Esophagus (tissue), 2 donors: ENCODE measurements around the gene NT5C1A. TPM values are rescaled to one million over a fixed set of nuclear protein-coding genes. Genes with fewer than 3 reads are reported as not detected.

Experiments
- H3K27ac ChIP-seq, 2 donors: one replicate each; pipeline ENCODE4 v1.5.1; 2013; ENCODE audit warnings: low read depth in 2 of 2, mild to moderate bottlenecking in 2 of 2, inconsistent platforms in 1 of 2, low read length in 1 of 2, moderate library complexity in 1 of 2
- H3K27me3 ChIP-seq, 2 donors: one replicate each; pipeline ENCODE4 v1.6.1; 2013; ENCODE audit warnings: low read length in 2 of 2, control low read depth in 1 of 2, mild to moderate bottlenecking in 1 of 2; ENCODE audit not compliant: insufficient read depth in 2 of 2, control insufficient read depth in 1 of 2
- H3K36me3 ChIP-seq, 2 donors: one replicate each; pipeline ENCODE4 v1.6.1; 2013; ENCODE audit warnings: low read length in 1 of 2; ENCODE audit not compliant: control insufficient read depth in 2 of 2, insufficient read depth in 2 of 2
- H3K4me1 ChIP-seq, 2 donors: one replicate each; pipeline ENCODE4 v1.6.1; 2013; ENCODE audit warnings: low read length in 1 of 2; ENCODE audit not compliant: control insufficient read depth in 2 of 2, insufficient read depth in 2 of 2
- H3K4me3 ChIP-seq, 2 donors: one replicate each; pipeline ENCODE4 v1.5.1; 2013; ENCODE audit warnings: low read length in 2 of 2, mild to moderate bottlenecking in 2 of 2, low read depth in 1 of 2, moderate library complexity in 1 of 2
- H3K9me3 ChIP-seq, 2 donors: one replicate each; pipeline ENCODE4 v1.6.1; 2013; ENCODE audit warnings: mild to moderate bottlenecking in 2 of 2, low read depth in 1 of 2, low read length in 1 of 2, moderate library complexity in 1 of 2; ENCODE audit not compliant: control insufficient read depth in 2 of 2, insufficient read depth in 1 of 2
- WGBS, 2 donors: extraction: QIAGEN DNeasy Blood & Tissue Kit; methylation state at CpG; one replicate each; pipeline ENCODE4 v1.1.7; 2013; 5-methylcytosine and 5-hydroxymethylcytosine counted together
- polyA plus RNA-seq, 2 donors: library from polyadenylated mRNA; stranded (reverse); fragments of 200-250 nt; gene quantifications; one replicate each; pipeline ENCODE4 v1.2.3, GENCODE V29; 2013
- donor health status: healthy with polysubstance abuse.
- donor health status: Bipolar disorder and iron deficiency.

NT5C1A gene
- polyA plus RNA-seq, 2 donors, result 0.02 TPM; not detected in 1

DNA sequence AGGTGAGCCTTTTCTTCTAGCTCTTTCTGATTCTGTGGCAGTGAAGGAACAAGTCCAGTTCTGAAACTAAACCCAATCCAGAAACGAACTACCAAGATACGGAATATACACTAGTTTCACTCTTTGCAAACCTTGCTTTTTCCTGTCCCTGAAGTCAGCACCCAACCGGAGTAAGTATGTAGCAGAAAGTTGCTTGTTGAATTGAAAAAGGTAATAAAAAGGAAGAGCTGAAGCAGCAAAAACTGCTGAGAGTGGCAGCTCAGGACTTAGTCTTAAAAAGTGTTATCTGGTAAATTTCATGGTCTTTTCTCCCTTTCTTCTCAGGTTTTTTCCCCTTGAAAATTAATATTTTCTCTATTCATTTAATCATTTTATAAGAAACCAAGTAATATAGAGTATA lies 9.4 kb upstream of the NT5C1A start:
- Histone ChIP-seq H3K9me3 (peaks cover 0 to 2% of the 10 kb centered on the region in 2 donors), H3K27me3 (peaks cover 0 to 4% of the 10 kb centered on the region in 2 donors), H3K36me3 (no peaks in the 10 kb centered on the region), H3K4me1 (peaks cover 0 to 2% of the 10 kb centered on the region in 2 donors), H3K4me3 (no peak overlapping the region), H3K27ac (no peak overlapping the region)
- WGBS, 2 donors, result 79 to 80% methylated on average over 3 of the region's 3 CpGs

DNA sequence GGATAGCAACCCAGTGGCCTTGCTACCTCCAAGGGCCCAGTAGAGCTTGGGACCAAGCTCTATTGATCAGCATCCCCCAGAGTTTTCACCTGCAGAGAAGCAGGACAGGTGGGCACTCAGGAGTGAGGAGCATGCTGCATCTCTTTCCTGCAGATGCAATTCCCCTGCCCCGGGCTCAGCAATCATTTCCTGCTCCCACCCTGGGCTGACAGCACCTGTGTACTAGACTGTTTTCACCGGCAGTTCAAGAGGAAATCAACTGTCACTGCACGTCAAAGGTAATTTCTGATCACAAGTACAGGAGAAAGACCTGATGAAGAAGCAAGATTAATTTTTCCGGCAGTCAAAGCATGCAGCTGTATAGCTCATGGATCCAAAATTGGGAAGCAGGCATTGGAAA lies 8.8 kb upstream of the NT5C1A start:
- WGBS, 2 donors, result 74 to 75% methylated on average over 4 of the region's 4 CpGs
- H3K27ac ChIP-seq, result no peak overlapping the region
- peaks cover 0 to 4% of the 10 kb centered on the region in 2 donors for H3K27me3 ChIP-seq
- peaks cover 0 to 2% of the 10 kb centered on the region in 2 donors for H3K4me1 ChIP-seq
- H3K4me3 ChIP-seq, result no peak overlapping the region
- H3K36me3 ChIP-seq, result no peaks in the 10 kb centered on the region
- H3K9me3 ChIP-seq, result peaks cover 0 to 2% of the 10 kb centered on the region in 2 donors

DNA sequence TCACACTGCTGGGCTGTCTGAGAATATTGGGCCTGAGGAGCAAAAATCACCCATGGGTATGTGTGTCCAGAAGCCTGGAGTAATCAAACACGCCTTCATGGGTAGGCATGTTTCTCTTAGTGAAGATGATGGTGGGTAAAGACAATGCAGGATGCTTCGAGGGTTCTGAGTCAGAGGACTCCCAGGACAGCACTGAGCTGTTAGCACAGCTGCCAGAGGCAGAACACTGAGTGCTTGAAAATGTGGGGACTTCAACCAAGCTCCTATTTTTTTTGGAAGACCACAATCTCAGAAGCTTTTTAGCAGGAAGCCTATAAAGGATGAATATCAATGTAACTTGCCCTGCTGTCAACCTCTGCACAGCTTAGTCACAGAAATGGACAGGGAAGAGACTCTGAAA lies 7.9 kb upstream of the NT5C1A start:
- Histone ChIP-seq H3K36me3 (no peaks in the 10 kb centered on the region), H3K9me3 (peaks cover 0 to 2% of the 10 kb centered on the region in 2 donors), H3K27me3 (peaks cover 0 to 2% of the 10 kb centered on the region in 2 donors), H3K4me1 (peaks cover 0 to 2% of the 10 kb centered on the region in 2 donors), H3K27ac (no peak overlapping the region), H3K4me3 (no peak overlapping the region)
- 65 to 74% methylated on average over 2 of the region's 2 CpGs for WGBS, 2 donors

DNA sequence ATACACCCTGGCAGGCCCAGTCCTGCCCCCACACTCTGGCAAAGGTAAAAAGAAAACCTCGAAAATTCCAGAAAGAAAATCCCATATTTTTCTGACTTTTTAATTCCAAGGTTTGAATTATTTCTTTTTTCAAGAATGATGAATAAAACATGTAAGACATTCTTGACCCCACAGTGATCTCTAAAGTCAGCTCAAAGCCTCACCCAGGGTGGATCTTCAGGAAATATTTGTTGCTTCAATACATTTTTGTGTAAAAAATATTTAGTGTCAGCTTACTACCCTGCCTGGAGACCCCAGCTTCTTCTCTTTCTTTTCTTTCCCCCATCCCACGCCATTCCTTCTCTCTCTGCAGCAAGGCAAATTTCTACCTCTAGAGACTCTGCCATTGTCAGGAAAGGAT lies 7.0 kb upstream of the NT5C1A start:
- no peak overlapping the region for H3K4me3 ChIP-seq
- peaks cover 0 to 2% of the 10 kb centered on the region in 2 donors for H3K4me1 ChIP-seq
- H3K27ac ChIP-seq, result no peak overlapping the region
- H3K9me3 ChIP-seq, result peaks cover 0 to 2% of the 10 kb centered on the region in 2 donors
- 65 to 69% methylated on average over 2 of the region's 2 CpGs for WGBS, 2 donors
- H3K36me3 ChIP-seq, result no peaks in the 10 kb centered on the region
- H3K27me3 ChIP-seq, result no peaks in the 10 kb centered on the region

DNA sequence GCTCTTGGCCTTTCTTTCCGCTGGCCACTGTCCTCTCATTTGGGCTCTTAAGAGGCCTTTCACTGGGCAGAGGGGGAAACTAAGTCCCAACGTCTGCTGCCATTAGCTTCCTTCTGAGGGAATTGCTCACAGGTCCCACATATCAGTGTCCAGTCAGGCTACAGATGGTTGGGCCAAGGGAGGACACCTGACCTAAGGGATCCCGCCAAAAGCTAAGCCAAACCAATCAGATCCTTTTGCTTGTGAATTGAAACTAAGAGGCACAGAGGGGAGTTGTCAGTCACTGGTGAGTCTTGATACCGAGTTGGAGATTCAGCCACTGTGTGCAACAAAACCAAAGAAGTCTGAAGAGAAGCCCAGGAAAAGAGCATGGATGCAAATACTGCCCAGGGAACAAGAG lies 5.7 kb upstream of the NT5C1A start:
- Histone ChIP-seq H3K27ac (no peak overlapping the region), H3K9me3 (peaks cover 0 to 2% of the 10 kb centered on the region in 2 donors), H3K36me3 (no peaks in the 10 kb centered on the region), H3K4me3 (no peak overlapping the region), H3K27me3 (no peaks in the 10 kb centered on the region), H3K4me1 (no peaks in the 10 kb centered on the region)
- WGBS, 2 donors, result 83 to 85% methylated on average over 4 of the region's 4 CpGs

DNA sequence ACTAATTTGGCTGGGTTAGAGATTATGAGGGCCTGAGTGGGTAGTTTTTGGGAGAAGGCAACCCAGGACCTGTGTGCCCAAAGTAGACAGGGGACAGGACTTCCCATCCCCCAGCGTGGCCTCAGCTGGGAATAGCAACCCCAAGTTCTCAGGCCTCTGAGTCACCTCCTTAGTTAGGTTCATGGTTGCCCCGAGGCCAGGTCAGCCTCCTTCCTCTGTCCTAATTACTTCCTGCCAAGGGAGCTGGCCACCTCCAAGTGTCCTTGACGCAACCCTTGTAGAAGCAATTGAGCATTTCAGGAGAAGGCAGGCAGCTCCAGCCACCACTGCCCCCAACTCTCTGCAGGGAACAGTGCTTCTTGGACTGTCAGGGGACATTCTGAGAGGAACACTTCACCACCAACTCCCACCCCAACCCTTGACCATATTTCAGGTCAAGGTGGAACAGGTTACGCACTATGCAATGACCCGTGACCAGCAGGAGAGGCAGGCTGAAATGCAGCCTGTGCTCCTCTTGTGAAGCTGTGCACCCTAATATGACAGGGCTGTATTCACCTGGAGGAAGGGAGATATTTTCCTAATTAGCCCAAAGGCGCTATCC lies 5.1 kb upstream of the NT5C1A start:
- Histone ChIP-seq H3K27me3 (no peaks in the 10 kb centered on the region), H3K36me3 (no peaks in the 10 kb centered on the region), H3K9me3 (peaks cover 0 to 2% of the 10 kb centered on the region in 2 donors), H3K27ac (no peak overlapping the region), H3K4me3 (no peak overlapping the region), H3K4me1 (no peaks in the 10 kb centered on the region)
- 80 to 86% methylated on average over 6 of the region's 6 CpGs for WGBS, 2 donors

DNA sequence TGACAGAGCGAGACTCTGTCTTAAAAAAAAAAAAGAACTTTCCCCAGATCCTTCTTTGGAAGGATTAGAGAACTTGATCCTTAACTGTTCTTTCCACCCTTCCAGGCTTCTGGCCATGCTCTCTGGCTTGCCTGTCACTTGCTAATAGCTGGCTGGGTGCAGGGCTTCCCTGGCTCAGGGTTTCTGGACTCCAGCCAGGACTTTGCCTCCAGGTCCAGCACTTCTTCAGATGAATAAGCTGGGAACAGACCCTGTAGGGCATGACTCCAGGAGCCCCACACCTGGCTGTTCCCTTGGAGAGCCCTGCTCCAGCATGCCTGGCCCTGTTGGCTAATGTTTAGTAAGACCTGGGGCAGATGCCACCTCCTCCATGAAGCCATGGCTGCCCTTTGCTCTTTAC lies 3.3 kb upstream of the NT5C1A start:
- H3K27ac ChIP-seq, result no peak overlapping the region
- peaks cover 3 to 5% of the 10 kb centered on the region in 2 donors for H3K4me1 ChIP-seq
- H3K36me3 ChIP-seq, result no peaks in the 10 kb centered on the region
- WGBS, 2 donors, result 35 to 79% methylated on average over 1 of the region's 1 CpG
- peaks cover 2 to 3% of the 10 kb centered on the region in 2 donors for H3K9me3 ChIP-seq
- no peaks in the 10 kb centered on the region for H3K27me3 ChIP-seq
- no peak overlapping the region for H3K4me3 ChIP-seq

DNA sequence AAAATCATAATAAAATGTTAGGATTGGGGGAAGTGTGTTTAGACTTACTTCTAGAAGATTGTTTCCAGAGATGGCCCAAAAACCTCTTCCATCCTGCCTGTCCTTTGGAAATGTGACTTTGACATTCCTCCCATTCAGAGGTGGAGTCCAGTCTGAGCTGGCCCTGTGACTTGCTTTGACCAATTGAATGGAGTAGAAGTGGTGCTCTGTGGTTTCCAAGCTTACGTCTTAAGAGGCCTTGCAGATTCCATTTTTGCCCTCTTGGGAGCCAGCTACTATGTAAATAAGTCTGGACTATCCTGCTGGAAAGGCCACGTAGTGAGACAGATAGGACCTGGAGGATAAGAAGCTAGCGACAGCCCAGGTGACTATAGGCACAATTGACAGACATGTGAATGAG lies 1.3 kb upstream of the NT5C1A start:
- H3K27ac ChIP-seq, result no peak overlapping the region
- H3K4me1 ChIP-seq, result peaks cover 3 to 5% of the 10 kb centered on the region in 2 donors
- H3K9me3 ChIP-seq, result peaks cover 0 to 3% of the 10 kb centered on the region in 2 donors
- WGBS, 2 donors, result 86 to 94% methylated on average over 3 of the region's 3 CpGs
- H3K4me3 ChIP-seq, result no peak overlapping the region
- H3K27me3 ChIP-seq, result peaks cover 0 to under 1% of the 10 kb centered on the region in 2 donors
- H3K36me3 ChIP-seq, result no peaks in the 10 kb centered on the region

DNA sequence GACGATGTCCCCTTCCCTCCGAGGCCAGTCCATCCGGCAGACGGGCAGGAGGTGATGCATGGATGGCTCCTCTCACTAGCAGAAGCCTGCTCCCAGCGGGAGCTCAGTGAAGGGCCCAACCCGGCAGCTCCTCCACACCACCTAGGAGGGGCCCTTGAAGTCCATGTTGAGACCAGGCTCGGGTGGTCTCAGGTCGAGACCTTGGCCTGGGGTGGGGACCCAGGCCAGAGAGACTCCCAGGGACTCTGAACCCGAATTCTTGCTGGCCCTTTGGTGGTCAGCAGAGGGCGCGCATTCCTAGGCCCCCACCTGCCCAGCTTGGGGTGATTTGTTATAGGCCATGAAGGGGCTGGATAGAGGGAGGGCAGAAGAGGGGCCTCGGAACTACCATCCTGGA lies 642 bp upstream of the NT5C1A start:
- WGBS, 2 donors, result 39 to 40% methylated on average over 12 of the region's 12 CpGs
- H3K27ac ChIP-seq, result no peak overlapping the region
- H3K9me3 ChIP-seq, result peaks cover 0 to 3% of the 10 kb centered on the region in 2 donors
- no peaks in the 10 kb centered on the region for H3K36me3 ChIP-seq
- H3K4me3 ChIP-seq, result no peak overlapping the region
- peaks cover 3 to 5% of the 10 kb centered on the region in 2 donors for H3K4me1 ChIP-seq
- peaks cover 0 to 4% of the 10 kb centered on the region in 2 donors for H3K27me3 ChIP-seq

DNA sequence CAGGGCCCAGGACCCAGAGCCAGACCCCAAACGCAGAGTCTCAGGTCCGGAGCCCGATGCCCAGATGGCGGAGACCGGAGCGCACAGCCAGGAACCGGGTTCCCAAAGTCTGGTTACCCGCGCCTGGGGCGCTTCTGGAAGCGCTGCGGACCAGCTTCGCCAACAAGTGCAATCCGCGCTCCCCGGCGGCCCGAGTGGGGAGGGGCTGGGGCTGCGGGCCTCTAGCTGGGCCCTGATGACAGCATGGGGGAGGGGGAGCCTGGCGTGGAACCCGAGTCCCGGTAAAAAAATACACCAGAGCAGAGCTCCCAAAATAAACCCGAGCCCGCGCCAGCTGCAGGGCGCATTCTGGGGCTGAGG lies 494 bp downstream of the NT5C1A start:
- peaks cover 0 to 3% of the 10 kb centered on the region in 2 donors for H3K9me3 ChIP-seq
- peaks cover 3 to 5% of the 10 kb centered on the region in 2 donors for H3K4me1 ChIP-seq
- WGBS, 2 donors, result 3% methylated on average over 26 of the region's 26 CpGs
- peak overlapping the region; percentile 10 to 42 for H3K4me3 ChIP-seq
- H3K27me3 ChIP-seq, result peaks cover 0 to 4% of the 10 kb centered on the region in 2 donors
- no peak overlapping the region for H3K27ac ChIP-seq
- H3K36me3 ChIP-seq, result no peaks in the 10 kb centered on the region
